CD4-positive, CD25-positive, alpha-beta regulatory T cell (primary cell): ENCODE measurements around the gene F8. TPM values are rescaled to one million over a fixed set of nuclear protein-coding genes. Genes with fewer than 3 reads are reported as not detected.

Source experiments
- ATAC-seq, 2 donors: fragments of 150-1000 bp; cut with Tn5 transposase; one replicate each; pipeline ENCODE4 v1.10.0; 2021; ENCODE audit warnings: low read depth in 2 of 2, moderate number of reproducible peaks in 2 of 2, moderate library complexity in 1 of 2
- DNase-seq, 3 donors: peaks; one replicate each; pipeline versions ENCODE4 v3.0.0 to v3.0.0-alpha.2; 2012 to 2022; ENCODE audit warnings: mixed read lengths in 1 of 3
- H3K27ac ChIP-seq: one replicate; pipeline ENCODE4 v1.7.0; 2013; ENCODE audit warnings: mild to moderate bottlenecking, low read length; ENCODE audit not compliant: insufficient read depth, poor library complexity, severe bottlenecking
- H3K27me3 ChIP-seq: one replicate; pipeline ENCODE4 v1.7.0; 2013; ENCODE audit warnings: low read length; ENCODE audit not compliant: control insufficient read depth, insufficient read depth
- H3K36me3 ChIP-seq: one replicate; pipeline ENCODE4 v1.7.0; 2013; ENCODE audit warnings: mild to moderate bottlenecking, low read length, moderate library complexity; ENCODE audit not compliant: control insufficient read depth, insufficient read depth
- H3K4me1 ChIP-seq: 2 replicates; pipeline ENCODE4 v1.7.0; 2013; ENCODE audit warnings: mild to moderate bottlenecking, low read length; ENCODE audit not compliant: insufficient read depth, control insufficient read depth, poor library complexity, severe bottlenecking
- H3K4me3 ChIP-seq: one replicate; pipeline ENCODE4 v1.7.0; 2013; ENCODE audit warnings: low read depth, mild to moderate bottlenecking, low read length, moderate library complexity
- H3K9me3 ChIP-seq, 2 experiments: 1 replicate in 1 of 2; 2 replicates in 1 of 2; pipeline ENCODE4 v1.7.0; 2013; ENCODE audit warnings: low read length in 2 of 2, mild to moderate bottlenecking in 1 of 2, moderate library complexity in 1 of 2; ENCODE audit not compliant: control insufficient read depth in 2 of 2
- H3K27ac Mint-ChIP-seq, 3 donors: one replicate each; pipeline ENCODE4 v1.8.0; 2020 to 2022; ENCODE audit warnings: mild to moderate bottlenecking in 3 of 3, mixed read lengths in 3 of 3, moderate library complexity in 2 of 3
- H3K27me3 Mint-ChIP-seq: one replicate; pipeline ENCODE4 v1.8.0; 2022; ENCODE audit warnings: mild to moderate bottlenecking, mixed read lengths
- H3K36me3 Mint-ChIP-seq: one replicate; pipeline ENCODE4 v1.8.0; 2020; ENCODE audit warnings: mixed read lengths
- H3K4me1 Mint-ChIP-seq, 4 donors: one replicate each; pipeline ENCODE4 v1.8.0; 2020 to 2022; ENCODE audit warnings: mixed read lengths in 4 of 4, mild to moderate bottlenecking in 1 of 4
- H3K4me3 Mint-ChIP-seq, 4 donors: one replicate each; pipeline ENCODE4 v1.8.0; 2020 to 2022; ENCODE audit warnings: mild to moderate bottlenecking in 4 of 4, mixed read lengths in 4 of 4, moderate library complexity in 3 of 4
- H3K9me3 Mint-ChIP-seq, 7 donors: one replicate each; pipeline ENCODE4 v1.8.0; 2020 to 2022; ENCODE audit warnings: mixed read lengths in 7 of 7, mild to moderate bottlenecking in 3 of 7, moderate library complexity in 2 of 7
- polyA plus RNA-seq, 4 donors: library from polyadenylated mRNA; unstranded; fragments of 300-500 nt; fragmentation: Illumina TruSeq; gene quantifications; one replicate each; pipeline ENCODE4 v1.2.3, GENCODE V29; 2021
- total RNA-seq: library from RNA; stranded (reverse); gene quantifications from one replicate; pipeline ENCODE4 v1.2.3, GENCODE V29; 2022

F8 gene
- total and polyA plus RNA-seq, 5 donors from 2014 or later = 0.89 to 7.3 (median 4.3) TPM

GRCh38 chrX:154991039-154991438 is 31.5 kb downstream of the F8 start:
- DNase-seq (no peak), ATAC-seq (no peak)
- H3K4me1 Mint-ChIP-seq = no peaks in the 10 kb centered on the region
- H3K36me3 Mint-ChIP-seq = no peaks in the 10 kb centered on the region
- Histone ChIP-seq H3K36me3 (no peaks in the 10 kb centered on the region), H3K27me3 (no peaks in the 10 kb centered on the region), H3K9me3 (no peaks in the 10 kb centered on the region), H3K4me3 (no peak overlapping the region), H3K4me1 (no peaks in the 10 kb centered on the region), H3K27ac (no peak overlapping the region)
- no peaks in the 10 kb centered on the region for H3K27me3 Mint-ChIP-seq
- H3K4me3 Mint-ChIP-seq = no peak overlapping the region
- peaks cover 0 to 2% (median 0%) of the 10 kb centered on the region in 7 donors for H3K9me3 Mint-ChIP-seq
- H3K27ac Mint-ChIP-seq = no peak overlapping the region

DNA sequence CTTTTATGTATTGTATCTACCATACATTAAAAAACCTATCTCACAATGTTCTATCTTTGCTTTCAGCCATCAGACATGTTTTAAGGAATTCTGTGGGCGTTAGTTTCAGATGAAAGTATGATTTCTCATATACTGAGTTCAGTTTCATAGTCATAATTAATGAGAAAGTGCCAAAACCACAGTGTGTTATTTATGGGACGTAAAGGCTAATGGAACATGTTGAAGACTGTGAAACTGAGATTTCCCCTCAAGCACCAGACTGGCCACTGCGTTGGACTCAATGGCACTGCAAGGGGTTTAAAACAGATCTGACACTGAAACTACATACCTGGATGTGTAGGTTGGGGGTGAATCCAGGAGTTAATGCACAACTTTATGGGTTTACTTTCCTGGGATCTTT is 32.0 kb downstream of the F8 start:
- no peak for DNase-seq
- ATAC-seq = no peak
- no peak overlapping the region for H3K4me3 Mint-ChIP-seq
- peaks cover 0 to 2% (median 0%) of the 10 kb centered on the region in 7 donors for H3K9me3 Mint-ChIP-seq
- no peaks in the 10 kb centered on the region for H3K36me3 Mint-ChIP-seq
- Histone ChIP-seq H3K9me3 (no peaks in the 10 kb centered on the region), H3K4me3 (no peak overlapping the region), H3K27ac (no peak overlapping the region), H3K36me3 (no peaks in the 10 kb centered on the region), H3K4me1 (no peaks in the 10 kb centered on the region), H3K27me3 (no peaks in the 10 kb centered on the region)
- peaks cover under 1% of the 10 kb centered on the region for H3K27me3 Mint-ChIP-seq
- H3K4me1 Mint-ChIP-seq = no peaks in the 10 kb centered on the region
- H3K27ac Mint-ChIP-seq = no peak overlapping the region

GRCh38 chrX:154988719-154989118 is 33.8 kb downstream of the F8 start:
- Histone ChIP-seq H3K4me1 (no peaks in the 10 kb centered on the region), H3K27me3 (no peaks in the 10 kb centered on the region), H3K27ac (no peak overlapping the region), H3K36me3 (no peaks in the 10 kb centered on the region), H3K4me3 (no peak overlapping the region), H3K9me3 (no peaks in the 10 kb centered on the region)
- Mint-ChIP-seq H3K27me3 (peaks cover 5% of the 10 kb centered on the region), H3K27ac (no peak overlapping the region), H3K9me3 (peaks cover 0 to 2% (median 0%) of the 10 kb centered on the region in 7 donors), H3K4me3 (no peak overlapping the region), H3K4me1 (no peaks in the 10 kb centered on the region), H3K36me3 (no peaks in the 10 kb centered on the region)
- no peak for ATAC-seq
- no peak for DNase-seq

DNA sequence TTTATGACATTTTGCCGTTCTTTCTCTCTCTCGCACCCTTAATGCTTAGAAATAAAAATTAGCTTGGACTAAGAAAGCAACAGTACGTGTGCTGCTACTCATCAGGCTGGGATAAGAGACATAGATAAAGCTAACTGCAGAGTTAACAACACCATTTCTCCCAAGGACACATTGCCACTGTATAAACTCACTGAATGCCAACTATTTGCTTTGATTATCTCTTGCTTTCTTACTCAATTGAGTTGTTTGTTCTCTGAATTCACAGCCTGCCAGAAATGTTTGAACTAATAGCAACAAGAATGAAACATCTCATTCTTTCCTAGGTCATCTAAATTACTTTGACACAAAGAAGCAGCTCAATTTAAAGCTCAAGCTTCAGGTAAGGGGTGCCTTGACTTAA is 34.6 kb downstream of the F8 start:
- peaks cover 0 to 2% (median 0%) of the 10 kb centered on the region in 7 donors for H3K9me3 Mint-ChIP-seq
- DNase-seq (no peak), ATAC-seq (no peak)

DNA sequence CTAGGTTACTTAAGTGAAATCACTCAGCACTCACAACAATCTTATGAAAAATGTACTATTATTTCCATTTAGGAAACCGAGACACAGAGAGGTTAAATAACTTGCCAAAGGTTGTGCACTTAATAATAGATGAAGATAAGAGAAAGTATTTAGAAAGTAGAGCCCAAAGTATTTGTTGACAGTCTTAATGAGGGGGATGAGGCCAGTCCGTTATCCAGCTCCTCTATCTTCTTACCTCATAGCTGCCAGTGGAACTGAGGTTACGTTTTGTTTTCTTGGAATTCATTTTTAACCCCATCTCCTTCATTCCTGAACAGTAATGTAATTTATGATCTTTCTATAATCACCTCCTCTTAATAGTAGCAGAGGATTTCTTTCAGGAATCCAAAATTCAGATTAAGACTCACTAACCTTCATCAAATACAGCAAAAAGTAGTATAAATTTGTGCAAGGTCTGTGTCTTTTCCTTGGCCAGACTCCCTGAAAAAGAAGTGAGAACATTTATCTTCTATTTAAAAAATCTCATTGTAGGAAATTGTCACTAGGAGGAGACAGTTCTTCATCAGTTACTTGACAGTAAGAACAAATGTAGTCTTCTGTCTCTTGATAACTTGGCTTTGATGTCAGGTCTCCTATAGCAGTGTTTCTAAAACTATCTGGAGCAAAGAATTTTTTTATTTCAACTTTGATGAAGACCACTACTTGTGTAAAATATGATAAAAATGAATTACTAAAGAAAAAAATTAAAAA is 35.5 kb downstream of the F8 start:
- H3K36me3 ChIP-seq = no peaks in the 10 kb centered on the region
- H3K9me3 ChIP-seq = no peaks in the 10 kb centered on the region
- Mint-ChIP-seq H3K27me3 (peaks cover 5% of the 10 kb centered on the region), H3K27ac (no peak overlapping the region), H3K4me1 (no peaks in the 10 kb centered on the region), H3K4me3 (no peak overlapping the region), H3K36me3 (no peaks in the 10 kb centered on the region), H3K9me3 (peaks cover 0 to 2% (median 0%) of the 10 kb centered on the region in 7 donors)
- DNase-seq (peak in 1 of 3 donors; percentile 12), ATAC-seq (no peak)
- no peak overlapping the region for H3K27ac ChIP-seq
- no peaks in the 10 kb centered on the region for H3K27me3 ChIP-seq
- no peak overlapping the region for H3K4me3 ChIP-seq
- H3K4me1 ChIP-seq = no peaks in the 10 kb centered on the region

More for the DNA sequence above, 34.6 kb downstream of the F8 start:
- no peak overlapping the region for H3K4me3 ChIP-seq
- H3K27ac Mint-ChIP-seq = no peak overlapping the region
- no peaks in the 10 kb centered on the region for H3K36me3 ChIP-seq
- no peaks in the 10 kb centered on the region for H3K27me3 ChIP-seq
- peaks cover 5% of the 10 kb centered on the region for H3K27me3 Mint-ChIP-seq
- H3K9me3 ChIP-seq = no peaks in the 10 kb centered on the region
- no peaks in the 10 kb centered on the region for H3K36me3 Mint-ChIP-seq
- H3K4me1 Mint-ChIP-seq = no peaks in the 10 kb centered on the region
- H3K4me1 ChIP-seq = no peaks in the 10 kb centered on the region
- H3K4me3 Mint-ChIP-seq = no peak overlapping the region
- H3K27ac ChIP-seq = no peak overlapping the region

- DNase-seq (no peak), ATAC-seq (no peak)
- peaks cover 0 to 6% of the 10 kb centered on the region in 2 experiments for H3K9me3 ChIP-seq
- peak overlapping the region; percentile 75 for H3K4me3 ChIP-seq
- Mint-ChIP-seq H3K4me1 (peaks cover 0 to 13% (median 2%) of the 10 kb centered on the region in 4 donors), H3K9me3 (peaks cover 0 to 8% (median 0%) of the 10 kb centered on the region in 7 donors), H3K36me3 (peaks cover 3% of the 10 kb centered on the region), H3K27me3 (peaks cover 15% of the 10 kb centered on the region), H3K4me3 (peak overlapping the region in 2 of 4 donors; percentile 81 to 90), H3K27ac (peak overlapping the region in 1 of 3 donors; percentile 83)
- no peaks in the 10 kb centered on the region for H3K27me3 ChIP-seq
- no peaks in the 10 kb centered on the region for H3K36me3 ChIP-seq
- no peak overlapping the region for H3K27ac ChIP-seq
- peaks cover 6% of the 10 kb centered on the region for H3K4me1 ChIP-seq
Measured at GRCh38 chrX:154981116-154981411, 41.5 kb downstream of the F8 start.

DNA sequence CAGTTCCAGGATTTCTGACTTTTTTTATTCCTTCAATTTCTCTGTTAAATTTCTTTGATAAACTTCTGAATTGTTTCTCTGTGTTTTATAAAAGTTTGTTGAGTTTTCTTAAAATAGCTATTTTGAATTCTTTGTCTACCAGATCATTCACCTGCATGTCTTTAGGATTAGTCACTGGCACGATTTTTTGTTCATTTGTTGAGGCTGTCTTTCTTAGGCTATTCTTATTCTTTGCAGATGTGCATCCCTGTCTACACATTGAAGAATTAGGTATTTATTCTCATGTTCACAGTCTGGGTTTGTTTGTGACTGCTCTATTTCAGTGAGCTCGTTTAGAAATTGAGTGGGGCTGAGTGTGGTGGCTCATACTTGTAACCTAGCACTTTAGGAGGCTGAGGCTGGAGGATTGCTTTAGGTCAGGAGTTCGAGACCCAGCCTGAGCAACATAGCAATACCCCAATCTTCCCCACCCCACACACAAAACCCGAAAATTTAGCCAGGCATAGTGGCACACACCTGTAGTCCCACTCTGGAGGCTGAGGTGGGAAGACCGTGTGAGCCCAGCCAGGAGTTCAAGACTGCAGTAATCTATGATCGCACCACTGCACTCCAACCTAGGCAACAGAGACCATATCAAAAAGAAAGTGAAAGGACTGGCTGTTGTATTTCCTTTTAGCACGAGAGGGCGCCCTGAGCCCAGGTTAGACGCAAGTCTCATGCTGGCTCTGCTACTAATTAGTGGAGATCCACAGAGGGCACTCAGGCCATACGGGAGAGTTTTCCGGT is 42.0 kb downstream of the F8 start:
- peak overlapping the region in 2 of 3 donors; percentile 83 to 88 for H3K27ac Mint-ChIP-seq

More for the DNA sequence above, 42.0 kb downstream of the F8 start:
- no peaks in the 10 kb centered on the region for H3K27me3 ChIP-seq
- Mint-ChIP-seq H3K4me3 (peak overlapping the region; percentile 16 to 90 (median 84)), H3K36me3 (peaks cover 3% of the 10 kb centered on the region), H3K9me3 (peaks cover 0 to 8% (median 0%) of the 10 kb centered on the region in 7 donors), H3K4me1 (peaks cover 0 to 13% (median 2%) of the 10 kb centered on the region in 4 donors), H3K27me3 (peaks cover 15% of the 10 kb centered on the region)
- DNase-seq (peak; percentile 60 to 86 (median 79)), ATAC-seq (peak; percentile 92 to 94)
- H3K36me3 ChIP-seq = no peaks in the 10 kb centered on the region
- H3K9me3 ChIP-seq = peaks cover 0 to 6% of the 10 kb centered on the region in 2 experiments
- H3K4me1 ChIP-seq = peaks cover 6% of the 10 kb centered on the region
- peak overlapping the region; percentile 75 for H3K4me3 ChIP-seq
- H3K27ac ChIP-seq = no peak overlapping the region
